ENCODE results near the gene CAMSAP3. TPM values are rescaled to one million over a fixed set of nuclear protein-coding genes. Genes with fewer than 3 reads are reported as not detected.

CAMSAP3 gene
- polyA plus RNA-seq, 4 donors: 32.4 to 87.4 (median 73.5) TPM

GRCh38 chr19:7614859-7615741 lies 19.4 kb downstream of the CAMSAP3 start:
- no peaks in the 10 kb centered on the region for H3K9me3 ChIP-seq (ENCODE audit: control insufficient read depth in 2 of 2, insufficient read depth in 1 of 2, low read depth in 1 of 2, low read length in 1 of 2)
- DNase-seq (no peak), FAIRE-seq (no peak)
- H3K27ac ChIP-seq (ENCODE audit: low read depth in 1 of 3, low read length in 2 of 3): no peak overlapping the region
- peaks cover 9 to 87% (median 27%) of the 10 kb centered on the region in 3 donors for H3K36me3 ChIP-seq (ENCODE audit: control insufficient read depth in 3 of 3, insufficient read depth in 2 of 3, low read depth in 1 of 3, low read length in 3 of 3)
- peaks cover 0 to 8% (median 3%) of the 10 kb centered on the region in 3 donors for H3K4me1 ChIP-seq (ENCODE audit: control insufficient read depth in 3 of 3, insufficient read depth in 2 of 3, low read depth in 1 of 3, low read length in 2 of 3)
- WGBS, 3 donors: 85 to 89% (median 87%) methylated on average over 48 to 59 of the region's 59 CpGs
- H3K4me3 ChIP-seq (ENCODE audit: low read depth in 1 of 3, low read length in 3 of 3): no peak overlapping the region
- no peaks in the 10 kb centered on the region for H3K27me3 ChIP-seq (ENCODE audit: control insufficient read depth in 3 of 3, insufficient read depth in 3 of 3, low read length in 3 of 3)

- no peak overlapping the region for H3K27ac ChIP-seq (ENCODE audit: low read depth in 1 of 3, low read length in 2 of 3)
These were observed 21.5 kb downstream of the CAMSAP3 start for GRCh38 chr19:7617172-7617571.

DNA sequence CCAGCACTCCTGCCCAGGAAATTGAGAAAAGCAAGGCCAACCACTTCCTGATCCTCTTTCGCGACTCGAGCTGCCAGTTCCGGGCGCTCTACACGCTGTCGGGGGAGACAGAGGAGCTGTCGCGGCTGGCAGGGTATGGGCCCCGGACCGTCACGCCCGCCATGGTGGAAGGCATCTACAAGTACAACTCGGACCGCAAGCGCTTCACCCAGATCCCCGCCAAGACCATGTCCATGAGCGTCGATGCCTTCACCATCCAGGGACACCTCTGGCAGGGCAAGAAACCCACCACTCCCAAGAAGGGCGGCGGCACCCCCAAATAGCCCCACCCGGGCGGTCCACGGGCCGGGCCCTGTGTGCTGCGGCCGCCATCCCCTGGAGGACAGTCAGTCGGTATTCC lies 22.1 kb downstream of the CAMSAP3 start:
- Histone ChIP-seq H3K9me3 (ENCODE audit: control insufficient read depth in 2 of 2, insufficient read depth in 1 of 2, low read depth in 1 of 2, low read length in 1 of 2) (no peaks in the 10 kb centered on the region), H3K36me3 (ENCODE audit: control insufficient read depth in 3 of 3, insufficient read depth in 2 of 3, low read depth in 1 of 3, low read length in 3 of 3) (peaks cover 19 to 87% (median 25%) of the 10 kb centered on the region in 3 donors), H3K27ac (ENCODE audit: low read depth in 1 of 3, low read length in 2 of 3) (no peak overlapping the region), H3K27me3 (ENCODE audit: control insufficient read depth in 3 of 3, insufficient read depth in 3 of 3, low read length in 3 of 3) (no peaks in the 10 kb centered on the region), H3K4me3 (ENCODE audit: low read depth in 1 of 3, low read length in 3 of 3) (no peak overlapping the region), H3K4me1 (ENCODE audit: control insufficient read depth in 3 of 3, insufficient read depth in 2 of 3, low read depth in 1 of 3, low read length in 2 of 3) (peaks cover 0 to 8% (median 3%) of the 10 kb centered on the region in 3 donors)
- 88 to 90% (median 89%) methylated on average over 28 of the region's 28 CpGs for WGBS, 3 donors
- no peak for FAIRE-seq
- no peak for DNase-seq

More at GRCh38 chr19:7617172-7617571, 21.5 kb downstream of the CAMSAP3 start:
- FAIRE-seq (no peak), DNase-seq (no peak)
- peaks cover 0 to 8% (median 3%) of the 10 kb centered on the region in 3 donors for H3K4me1 ChIP-seq (ENCODE audit: control insufficient read depth in 3 of 3, insufficient read depth in 2 of 3, low read depth in 1 of 3, low read length in 2 of 3)
- peaks cover 19 to 87% (median 24%) of the 10 kb centered on the region in 3 donors for H3K36me3 ChIP-seq (ENCODE audit: control insufficient read depth in 3 of 3, insufficient read depth in 2 of 3, low read depth in 1 of 3, low read length in 3 of 3)
- 89 to 94% (median 91%) methylated on average over 12 of the region's 12 CpGs for WGBS, 3 donors
- no peak overlapping the region for H3K4me3 ChIP-seq (ENCODE audit: low read depth in 1 of 3, low read length in 3 of 3)
- no peaks in the 10 kb centered on the region for H3K9me3 ChIP-seq (ENCODE audit: control insufficient read depth in 2 of 2, insufficient read depth in 1 of 2, low read depth in 1 of 2, low read length in 1 of 2)
- H3K27me3 ChIP-seq (ENCODE audit: control insufficient read depth in 3 of 3, insufficient read depth in 3 of 3, low read length in 3 of 3): no peaks in the 10 kb centered on the region

- Histone ChIP-seq H3K4me3 (ENCODE audit: low read depth in 1 of 3, low read length in 3 of 3) (no peak overlapping the region), H3K36me3 (ENCODE audit: control insufficient read depth in 3 of 3, insufficient read depth in 2 of 3, low read depth in 1 of 3, low read length in 3 of 3) (peaks cover 24 to 89% (median 25%) of the 10 kb centered on the region in 3 donors), H3K27me3 (ENCODE audit: control insufficient read depth in 3 of 3, insufficient read depth in 3 of 3, low read length in 3 of 3) (no peaks in the 10 kb centered on the region), H3K4me1 (ENCODE audit: control insufficient read depth in 3 of 3, insufficient read depth in 2 of 3, low read depth in 1 of 3, low read length in 2 of 3) (peaks cover 0 to 8% (median 3%) of the 10 kb centered on the region in 3 donors), H3K27ac (ENCODE audit: low read depth in 1 of 3, low read length in 2 of 3) (peak overlapping the region in 2 of 3 donors; percentile 76 to 85), H3K9me3 (ENCODE audit: control insufficient read depth in 2 of 2, insufficient read depth in 1 of 2, low read depth in 1 of 2, low read length in 1 of 2) (no peaks in the 10 kb centered on the region)
- DNase-seq (no peak), FAIRE-seq (no peak)
- WGBS, 3 donors: 63 to 77% (median 66%) methylated on average over 4 of the region's 4 CpGs
These were observed 22.7 kb downstream of the CAMSAP3 start for GRCh38 chr19:7618348-7618747.

- FAIRE-seq: no peak
- Histone ChIP-seq H3K36me3 (ENCODE audit: control insufficient read depth in 3 of 3, insufficient read depth in 2 of 3, low read depth in 1 of 3, low read length in 3 of 3) (peaks cover 25 to 89% (median 25%) of the 10 kb centered on the region in 3 donors), H3K27me3 (ENCODE audit: control insufficient read depth in 3 of 3, insufficient read depth in 3 of 3, low read length in 3 of 3) (no peaks in the 10 kb centered on the region), H3K9me3 (ENCODE audit: control insufficient read depth in 2 of 2, insufficient read depth in 1 of 2, low read depth in 1 of 2, low read length in 1 of 2) (no peaks in the 10 kb centered on the region), H3K27ac (ENCODE audit: low read depth in 1 of 3, low read length in 2 of 3) (peak overlapping the region in 2 of 3 donors; percentile 76 to 85), H3K4me3 (ENCODE audit: low read depth in 1 of 3, low read length in 3 of 3) (no peak overlapping the region), H3K4me1 (ENCODE audit: control insufficient read depth in 3 of 3, insufficient read depth in 2 of 3, low read depth in 1 of 3, low read length in 2 of 3) (peaks cover 0 to 8% (median 3%) of the 10 kb centered on the region in 3 donors)
- peak; percentile 42 to 94 for DNase-seq
- WGBS, 3 donors: 14 to 64% (median 38%) methylated on average over 19 to 21 of the region's 21 CpGs
These were observed 23.3 kb downstream of the CAMSAP3 start for GRCh38 chr19:7618771-7619510.

DNA sequence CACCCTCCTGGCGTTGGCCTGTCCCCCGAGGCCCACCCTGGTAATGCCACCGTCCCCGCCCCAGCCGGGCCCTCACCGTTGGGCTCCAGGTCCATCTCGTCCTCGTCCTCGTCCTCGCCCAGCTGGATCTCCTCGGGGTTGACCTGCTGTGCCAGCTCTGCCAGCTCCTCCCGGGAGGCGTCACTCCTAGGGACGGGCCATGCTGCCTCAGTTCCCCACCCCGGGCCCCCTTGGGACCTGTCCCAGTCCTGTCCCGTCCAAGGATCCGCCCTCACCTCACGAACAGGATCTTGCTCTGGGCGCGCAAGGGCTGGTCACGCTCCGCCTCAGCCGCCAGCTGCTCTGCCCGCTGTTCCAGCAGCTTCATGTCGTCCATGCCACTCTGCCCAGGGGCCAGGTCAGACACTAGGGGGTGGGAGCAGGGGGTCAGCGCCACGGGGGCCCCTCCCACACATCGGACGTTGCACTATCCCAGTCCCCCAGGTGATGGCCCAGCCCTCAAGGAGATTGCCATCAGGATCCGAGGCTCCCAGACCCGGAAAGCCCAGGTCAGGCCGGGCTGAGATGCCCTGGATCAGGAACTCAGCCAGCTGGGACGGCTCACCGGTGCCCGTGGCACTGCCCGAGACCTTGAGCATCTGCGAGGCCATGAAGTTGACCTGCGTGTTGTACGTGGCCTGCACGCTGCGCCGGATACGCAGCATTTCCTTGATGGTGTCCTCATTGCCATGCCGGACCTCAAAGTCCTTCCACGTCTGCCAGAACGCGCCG lies 24.2 kb downstream of the CAMSAP3 start:
- 68 to 87% (median 79%) methylated on average over 39 to 48 of the region's 48 CpGs for whole genome bisulfite sequencing, 3 donors
- Histone ChIP-seq H3K4me1 (ENCODE audit: control insufficient read depth in 3 of 3, insufficient read depth in 2 of 3, low read depth in 1 of 3, low read length in 2 of 3) (peaks cover 0 to 8% (median 3%) of the 10 kb centered on the region in 3 donors), H3K9me3 (ENCODE audit: control insufficient read depth in 2 of 2, insufficient read depth in 1 of 2, low read depth in 1 of 2, low read length in 1 of 2) (no peaks in the 10 kb centered on the region), H3K4me3 (ENCODE audit: low read depth in 1 of 3, low read length in 3 of 3) (no peak overlapping the region), H3K36me3 (ENCODE audit: control insufficient read depth in 3 of 3, insufficient read depth in 2 of 3, low read depth in 1 of 3, low read length in 3 of 3) (peaks cover 25 to 92% (median 30%) of the 10 kb centered on the region in 3 donors), H3K27ac (ENCODE audit: low read depth in 1 of 3, low read length in 2 of 3) (peak overlapping the region in 2 of 3 donors; percentile 56 to 76), H3K27me3 (ENCODE audit: control insufficient read depth in 3 of 3, insufficient read depth in 3 of 3, low read length in 3 of 3) (no peaks in the 10 kb centered on the region)
- FAIRE-seq (no peak), DNase-seq (no peak)

DNA sequence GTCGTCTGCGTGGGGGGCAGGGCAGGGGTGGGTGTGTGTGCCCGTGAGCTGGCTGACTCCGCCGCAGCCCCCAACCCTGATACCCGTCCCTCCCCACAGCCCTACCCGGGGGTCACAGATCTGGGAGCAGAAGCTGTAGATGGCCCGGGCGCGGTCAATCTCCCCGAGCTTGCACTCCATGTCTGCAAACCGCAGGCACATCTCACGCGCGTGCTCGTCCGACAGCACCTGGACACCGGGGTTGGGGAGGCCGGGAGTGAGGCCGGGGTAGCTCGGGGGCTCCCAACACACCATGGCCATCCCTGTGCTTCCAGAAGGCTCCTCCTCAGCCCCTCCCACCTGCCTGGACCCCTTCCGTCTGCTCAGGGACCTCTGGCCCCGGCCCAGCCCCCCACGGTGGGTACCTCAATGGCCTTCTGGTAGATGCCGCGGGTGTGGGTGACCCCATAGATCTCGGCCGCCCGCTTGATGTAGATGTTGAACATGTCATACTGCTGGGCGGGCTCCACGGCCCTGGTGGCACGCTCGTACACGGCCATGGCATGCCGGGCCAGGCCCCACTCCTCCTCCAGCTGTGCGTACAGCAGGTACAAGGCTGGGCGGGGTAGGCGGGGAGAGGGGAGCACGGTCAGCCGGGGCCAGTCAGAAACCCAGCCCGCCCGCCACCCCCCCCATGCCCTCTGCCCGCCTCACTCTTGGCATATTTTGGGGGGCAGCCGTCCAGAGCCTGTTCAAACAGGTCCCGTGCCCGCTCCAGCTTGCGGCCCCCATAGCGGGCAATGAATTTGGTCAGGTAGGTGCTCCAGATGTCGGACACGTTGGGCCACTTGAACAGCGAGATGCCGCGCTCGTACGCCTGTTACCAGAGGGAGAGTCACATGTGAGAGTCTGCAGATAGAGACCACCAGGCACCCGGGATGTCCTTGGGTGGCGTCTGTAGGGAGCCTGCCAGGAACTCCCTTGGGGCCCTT lies 25.1 kb downstream of the CAMSAP3 start:
- Histone ChIP-seq H3K27ac (ENCODE audit: low read depth in 1 of 3, low read length in 2 of 3) (no peak overlapping the region), H3K27me3 (ENCODE audit: control insufficient read depth in 3 of 3, insufficient read depth in 3 of 3, low read length in 3 of 3) (no peaks in the 10 kb centered on the region), H3K4me1 (ENCODE audit: control insufficient read depth in 3 of 3, insufficient read depth in 2 of 3, low read depth in 1 of 3, low read length in 2 of 3) (peaks cover 0 to 8% (median 3%) of the 10 kb centered on the region in 3 donors), H3K9me3 (ENCODE audit: control insufficient read depth in 2 of 2, insufficient read depth in 1 of 2, low read depth in 1 of 2, low read length in 1 of 2) (no peaks in the 10 kb centered on the region), H3K4me3 (ENCODE audit: low read depth in 1 of 3, low read length in 3 of 3) (no peak overlapping the region), H3K36me3 (ENCODE audit: control insufficient read depth in 3 of 3, insufficient read depth in 2 of 3, low read depth in 1 of 3, low read length in 3 of 3) (peaks cover 25 to 95% (median 25%) of the 10 kb centered on the region in 3 donors)
- no peak for DNase-seq
- 94% methylated on average over 51 to 57 of the region's 57 CpGs for WGBS, 3 donors
- no peak for FAIRE-seq

Measured in small intestine (tissue), 7 donors.